HG03378 (cell line): ENCODE data around the gene C1orf94.

ENCODE experiments used
- ATAC-seq: cut with Tn5 transposase; IDR thresholded peaks from one replicate; pipeline ENCODE4 v1.9.1; 2021; ENCODE audit warnings: mild to moderate bottlenecking, moderate library complexity; ENCODE audit not compliant: unreplicated experiment

The C1orf94 gene

GRCh38 chr1:34237151-34237815 is 60.6 kb downstream of the C1orf94 start:
- ATAC-seq: no peak

- no peak for ATAC-seq
Observed at GRCh38 chr1:34245967-34246366, 69.3 kb downstream of the C1orf94 start.

GRCh38 chr1:34250342-34250741 is 73.6 kb downstream of the C1orf94 start:
- ATAC-seq: no peak

GRCh38 chr1:34262023-34262853 is 85.5 kb downstream of the C1orf94 start:
- no peak for ATAC-seq

- ATAC-seq: no peak
Observed at GRCh38 chr1:34262921-34263320, 86.2 kb downstream of the C1orf94 start.

- ATAC-seq: no peak
Observed at GRCh38 chr1:34263406-34263805, 86.7 kb downstream of the C1orf94 start.

GRCh38 chr1:34265396-34265795 is 88.7 kb downstream of the C1orf94 start:
- ATAC-seq: no peak

GRCh38 chr1:34266127-34266951 is 89.6 kb downstream of the C1orf94 start:
- no peak for ATAC-seq

GRCh38 chr1:34267326-34267725 is 90.6 kb downstream of the C1orf94 start:
- no peak for ATAC-seq

GRCh38 chr1:34268311-34268954 is 91.7 kb downstream of the C1orf94 start:
- ATAC-seq: no peak
